ENCODE results near the gene KIF26B. TPM values are rescaled to one million over a fixed set of nuclear protein-coding genes. Genes with fewer than 3 reads are reported as not detected.

Gene KIF26B
- total RNA-seq, 2 experiments from 2014 or later, result not detected

GRCh38 chr1:245748240-245748639 lies 593.5 kb downstream of the KIF26B start:
- no peaks in the 10 kb centered on the region for H3K36me3 Mint-ChIP-seq (ENCODE audit: low read depth)
- CTCF ChIA-PET, result no interaction called here

GRCh38 chr1:245748646-245749045 lies 593.9 kb downstream of the KIF26B start:
- Mint-ChIP-seq H3K4me3 (no peak overlapping the region), H3K36me3 (ENCODE audit: low read depth) (no peaks in the 10 kb centered on the region), H3K27me3 (no peaks in the 10 kb centered on the region), H3K27ac (no peak overlapping the region), H3K9me3 (peaks cover 10% of the 10 kb centered on the region), H3K4me1 (no peaks in the 10 kb centered on the region)
- POLR2A ChIA-PET, result no interaction called here
- DNase-seq, result no peak
- CTCF ChIA-PET, result no interaction called here

More at GRCh38 chr1:245748240-245748639, 593.5 kb downstream of the KIF26B start:
- H3K9me3 Mint-ChIP-seq, result peaks cover 10% of the 10 kb centered on the region
- H3K27me3 Mint-ChIP-seq, result no peaks in the 10 kb centered on the region
- no peak for DNase-seq
- H3K4me3 Mint-ChIP-seq, result no peak overlapping the region
- H3K27ac Mint-ChIP-seq, result no peak overlapping the region
- no peaks in the 10 kb centered on the region for H3K4me1 Mint-ChIP-seq
- POLR2A ChIA-PET, result no interaction called here

GRCh38 chr1:245749053-245749452 lies 594.3 kb downstream of the KIF26B start:
- ChIA-PET POLR2A (no interaction called here), CTCF (no interaction called here)
- no peak for DNase-seq
- no peaks in the 10 kb centered on the region for H3K27me3 Mint-ChIP-seq
- no peak overlapping the region for H3K4me3 Mint-ChIP-seq
- peaks cover 10% of the 10 kb centered on the region for H3K9me3 Mint-ChIP-seq
- H3K4me1 Mint-ChIP-seq, result no peaks in the 10 kb centered on the region
- H3K36me3 Mint-ChIP-seq (ENCODE audit: low read depth), result no peaks in the 10 kb centered on the region
- H3K27ac Mint-ChIP-seq, result no peak overlapping the region

- Mint-ChIP-seq H3K4me3 (no peak overlapping the region), H3K27ac (no peak overlapping the region), H3K27me3 (no peaks in the 10 kb centered on the region), H3K9me3 (peaks cover 5% of the 10 kb centered on the region), H3K4me1 (no peaks in the 10 kb centered on the region), H3K36me3 (ENCODE audit: low read depth) (no peaks in the 10 kb centered on the region)
- ChIA-PET CTCF (no interaction called here), POLR2A (no interaction called here)
- no peak for DNase-seq
Observed at GRCh38 chr1:245750261-245750660, 595.5 kb downstream of the KIF26B start.

- H3K4me3 Mint-ChIP-seq, result no peak overlapping the region
- H3K27me3 Mint-ChIP-seq, result no peaks in the 10 kb centered on the region
- no peaks in the 10 kb centered on the region for H3K36me3 Mint-ChIP-seq (ENCODE audit: low read depth)
- no peak for DNase-seq
- H3K27ac Mint-ChIP-seq, result no peak overlapping the region
- ChIA-PET POLR2A (no interaction called here), CTCF (no interaction called here)
- no peaks in the 10 kb centered on the region for H3K4me1 Mint-ChIP-seq
- H3K9me3 Mint-ChIP-seq, result peaks cover 4% of the 10 kb centered on the region
Observed at GRCh38 chr1:245751116-245751515, 596.3 kb downstream of the KIF26B start.

- POLR2A ChIA-PET, result no interaction called here
- no peak for DNase-seq
- no peaks in the 10 kb centered on the region for H3K36me3 Mint-ChIP-seq (ENCODE audit: low read depth)
- no peak overlapping the region for H3K27ac Mint-ChIP-seq
- H3K4me3 Mint-ChIP-seq, result no peak overlapping the region
- no peaks in the 10 kb centered on the region for H3K4me1 Mint-ChIP-seq
- peaks cover 2% of the 10 kb centered on the region for H3K9me3 Mint-ChIP-seq
- CTCF ChIA-PET, result no interaction called here
- no peaks in the 10 kb centered on the region for H3K27me3 Mint-ChIP-seq
Observed at GRCh38 chr1:245751726-245752470, 597.1 kb downstream of the KIF26B start.

- H3K4me1 Mint-ChIP-seq, result no peaks in the 10 kb centered on the region
- H3K27me3 Mint-ChIP-seq, result no peaks in the 10 kb centered on the region
- no peaks in the 10 kb centered on the region for H3K36me3 Mint-ChIP-seq (ENCODE audit: low read depth)
- no peak for DNase-seq
- CTCF ChIA-PET, result no interaction called here
- H3K9me3 Mint-ChIP-seq, result no peaks in the 10 kb centered on the region
- H3K27ac Mint-ChIP-seq, result no peak overlapping the region
- POLR2A ChIA-PET, result no interaction called here
- no peak overlapping the region for H3K4me3 Mint-ChIP-seq
Observed at GRCh38 chr1:245752561-245752960, 597.8 kb downstream of the KIF26B start.

GRCh38 chr1:245753807-245754206 lies 599.0 kb downstream of the KIF26B start:
- DNase-seq, result no peak
- Mint-ChIP-seq H3K4me3 (no peak overlapping the region), H3K27me3 (no peaks in the 10 kb centered on the region), H3K4me1 (no peaks in the 10 kb centered on the region), H3K27ac (no peak overlapping the region), H3K9me3 (peaks cover 4% of the 10 kb centered on the region), H3K36me3 (ENCODE audit: low read depth) (no peaks in the 10 kb centered on the region)
- CTCF ChIA-PET, result no interaction called here
- POLR2A ChIA-PET, result no interaction called here

- Mint-ChIP-seq H3K36me3 (ENCODE audit: low read depth) (no peaks in the 10 kb centered on the region), H3K27ac (no peak overlapping the region)
Observed at GRCh38 chr1:245754463-245754961, 599.7 kb downstream of the KIF26B start.

More at GRCh38 chr1:245754463-245754961, 599.7 kb downstream of the KIF26B start:
- H3K9me3 Mint-ChIP-seq, result peaks cover 4% of the 10 kb centered on the region
- no peak overlapping the region for H3K4me3 Mint-ChIP-seq
- ChIA-PET CTCF (no interaction called here), POLR2A (no interaction called here)
- H3K4me1 Mint-ChIP-seq, result no peaks in the 10 kb centered on the region
- no peaks in the 10 kb centered on the region for H3K27me3 Mint-ChIP-seq
- no peak for DNase-seq

Measured in activated CD4-positive, alpha-beta memory T cell treated with anti-CD3 and anti-CD28 coated beads, Interleukin-2, amount 10 ng/mL, durations not matched to agents 7 days and 5 days (primary cell).